HG03280 (cell line): Measurements from ENCODE around the gene LIMA1.
"Not testable (repeated sequence)": the region's sequence is repeated elsewhere in the genome, so short reads cannot be mapped to it uniquely, and the experiment has no call there.

Experiments
- ATAC-seq: cut with Tn5 transposase; IDR thresholded peaks from one replicate; pipeline ENCODE4 v1.9.1; 2021; ENCODE audit warnings: mild to moderate bottlenecking, moderate library complexity; ENCODE audit not compliant: unreplicated experiment

Gene LIMA1

GRCh38 chr12:50151047-50151687 is 132.2 kb downstream of the LIMA1 start:
- ATAC-seq, result no peak

DNA sequence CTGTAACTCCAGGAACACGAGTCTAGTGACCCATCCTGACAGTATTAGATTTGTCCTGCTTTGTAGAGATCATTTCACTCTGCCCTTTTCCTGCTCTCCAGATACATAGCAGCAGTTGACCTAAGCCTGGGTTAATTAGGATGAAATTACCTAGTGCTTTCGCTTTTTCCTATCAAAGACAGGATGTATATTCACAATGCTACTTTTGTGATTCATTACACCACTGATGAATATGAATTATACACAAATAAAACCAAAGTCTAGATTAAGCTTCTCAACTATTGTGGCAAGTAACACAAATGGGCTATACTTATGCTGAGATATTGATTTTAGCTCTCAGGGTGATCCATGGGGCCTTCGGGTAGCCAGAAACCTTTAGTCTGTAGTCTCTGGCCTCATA is 134.0 kb downstream of the LIMA1 start:
- no peak for ATAC-seq

- not testable (repeated sequence) for ATAC-seq
Observed at GRCh38 chr12:50148011-50148410, 135.3 kb downstream of the LIMA1 start.

DNA sequence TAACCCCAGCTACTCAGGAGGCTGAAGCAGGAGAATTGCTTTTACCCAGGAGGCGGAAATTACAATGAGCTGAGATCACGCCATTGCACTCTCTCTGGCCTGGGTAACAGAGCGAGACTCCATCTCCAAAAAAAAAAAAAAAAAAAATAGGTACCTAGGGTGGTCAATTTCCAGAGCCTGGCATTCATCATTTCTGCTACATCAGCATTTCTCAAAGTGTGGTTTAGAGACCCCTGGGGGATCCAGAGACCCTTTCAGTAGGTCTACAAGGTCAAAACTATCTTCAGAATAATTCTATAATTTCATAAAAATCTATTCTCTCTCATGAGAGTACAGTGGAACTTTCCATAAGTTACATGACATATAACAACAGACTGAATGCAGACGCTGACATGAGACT is 136.0 kb downstream of the LIMA1 start:
- ATAC-seq, result no peak

GRCh38 chr12:50145439-50145838 is 137.9 kb downstream of the LIMA1 start:
- no peak for ATAC-seq

- no peak for ATAC-seq
Observed at GRCh38 chr12:50142993-50143392, 140.3 kb downstream of the LIMA1 start.

DNA sequence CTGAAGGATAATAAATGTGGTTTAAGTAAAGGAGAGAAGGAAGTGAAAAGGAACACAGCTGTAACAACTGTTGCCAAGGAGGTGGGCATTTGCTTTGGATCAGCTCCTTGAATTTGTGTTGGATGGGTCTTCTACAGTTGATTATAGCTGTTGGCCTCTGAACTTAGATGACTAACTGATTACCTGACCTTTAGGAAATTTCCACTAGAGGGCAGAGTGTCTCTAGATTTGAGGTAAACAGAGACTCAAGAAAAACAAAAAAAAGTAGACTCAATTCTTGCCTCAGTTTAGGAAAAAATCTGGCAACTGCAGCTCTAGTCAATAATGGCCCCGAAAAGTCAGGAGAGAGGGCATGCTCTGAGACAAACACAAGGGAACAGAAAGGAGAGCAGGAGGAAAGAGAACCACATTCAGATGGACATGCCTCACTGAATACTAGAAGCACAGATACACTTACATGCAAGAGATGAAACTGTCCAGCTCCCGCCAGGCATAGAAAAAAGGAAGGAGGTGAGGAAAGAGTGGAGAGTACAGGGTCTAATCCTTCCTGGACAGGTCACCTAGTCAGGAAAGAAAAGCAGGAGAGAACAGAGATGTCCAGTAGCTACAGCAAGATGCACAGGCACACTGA is 150.7 kb downstream of the LIMA1 start:
- ATAC-seq, result no peak

GRCh38 chr12:50129290-50129689 is 154.0 kb downstream of the LIMA1 start:
- ATAC-seq, result no peak

- ATAC-seq, result no peak
Observed at GRCh38 chr12:50127546-50127945, 155.8 kb downstream of the LIMA1 start.
